ENCODE measurements around the gene KMT2C. TPM values are rescaled to one million over a fixed set of nuclear protein-coding genes. Genes with fewer than 3 reads are reported as not detected.

Gene KMT2C
- total RNA-seq, 1 donor from 2014 or later = 68.4 TPM

- peaks cover 47% of the 10 kb centered on the region for H3K36me3 Mint-ChIP-seq (ENCODE audit: low read depth)
- no peak for DNase-seq
- no peaks in the 10 kb centered on the region for H3K9me3 Mint-ChIP-seq
- intact Hi-C loops (cut with micrococcal nuclease) = loop anchor here (10.0 kb wide), 1 partner anchor 357 kb away; no protein-coding TSS in a partner anchor
- H3K4me3 Mint-ChIP-seq = no peak overlapping the region
- H3K4me1 Mint-ChIP-seq = peaks cover 6% of the 10 kb centered on the region
- H3K27ac Mint-ChIP-seq = no peak overlapping the region
- no peaks in the 10 kb centered on the region for H3K27me3 Mint-ChIP-seq
Observed at GRCh38 chr7:152347888-152348287, 87.9 kb downstream of the KMT2C start.

GRCh38 chr7:152344253-152344652, 91.5 kb downstream of the KMT2C start:
- Mint-ChIP-seq H3K4me1 (peaks cover 5% of the 10 kb centered on the region), H3K27ac (no peak overlapping the region), H3K4me3 (no peak overlapping the region), H3K36me3 (ENCODE audit: low read depth) (peaks cover 28% of the 10 kb centered on the region), H3K9me3 (no peaks in the 10 kb centered on the region), H3K27me3 (no peaks in the 10 kb centered on the region)
- intact Hi-C loops (cut with micrococcal nuclease) = loop anchor here (10.0 kb wide), 1 partner anchor 361 kb away; no protein-coding TSS in a partner anchor
- DNase-seq = no peak

- Mint-ChIP-seq H3K27ac (no peak overlapping the region), H3K4me1 (peaks cover 5% of the 10 kb centered on the region), H3K27me3 (no peaks in the 10 kb centered on the region), H3K9me3 (no peaks in the 10 kb centered on the region), H3K36me3 (ENCODE audit: low read depth) (peaks cover 16% of the 10 kb centered on the region), H3K4me3 (no peak overlapping the region)
- intact Hi-C loops (cut with micrococcal nuclease) = loop anchor here (10.0 kb wide), 1 partner anchor 362 kb away; no protein-coding TSS in a partner anchor
- DNase-seq = no peak
Observed at GRCh38 chr7:152342796-152343195, 93.0 kb downstream of the KMT2C start.

- Mint-ChIP-seq H3K36me3 (ENCODE audit: low read depth) (peaks cover 11% of the 10 kb centered on the region), H3K9me3 (no peaks in the 10 kb centered on the region), H3K27ac (no peak overlapping the region), H3K4me1 (peaks cover 7% of the 10 kb centered on the region), H3K4me3 (no peak overlapping the region), H3K27me3 (no peaks in the 10 kb centered on the region)
- intact Hi-C loops (cut with micrococcal nuclease) = loop anchor here (10.0 kb wide), 1 partner anchor 363 kb away; no protein-coding TSS in a partner anchor
- no peak for DNase-seq
Observed at GRCh38 chr7:152341914-152342236, 93.9 kb downstream of the KMT2C start.

GRCh38 chr7:152341039-152341913, 94.5 kb downstream of the KMT2C start:
- H3K4me1 Mint-ChIP-seq = peaks cover 11% of the 10 kb centered on the region
- no peak overlapping the region for H3K4me3 Mint-ChIP-seq
- DNase-seq = no peak
- H3K27ac Mint-ChIP-seq = no peak overlapping the region
- intact Hi-C loops (cut with micrococcal nuclease) = loop anchor here (10.0 kb wide), 1 partner anchor 364 kb away; no protein-coding TSS in a partner anchor
- peaks cover 9% of the 10 kb centered on the region for H3K36me3 Mint-ChIP-seq (ENCODE audit: low read depth)
- H3K27me3 Mint-ChIP-seq = no peaks in the 10 kb centered on the region
- no peaks in the 10 kb centered on the region for H3K9me3 Mint-ChIP-seq

GRCh38 chr7:152340161-152340560, 95.6 kb downstream of the KMT2C start:
- peaks cover 20% of the 10 kb centered on the region for H3K4me1 Mint-ChIP-seq
- H3K4me3 Mint-ChIP-seq = no peak overlapping the region
- DNase-seq = no peak
- intact Hi-C loops (cut with micrococcal nuclease) = loop anchor here (10.0 kb wide), 1 partner anchor 365 kb away; no protein-coding TSS in a partner anchor
- peaks cover 4% of the 10 kb centered on the region for H3K36me3 Mint-ChIP-seq (ENCODE audit: low read depth)
- no peak overlapping the region for H3K27ac Mint-ChIP-seq
- H3K9me3 Mint-ChIP-seq = no peaks in the 10 kb centered on the region
- no peaks in the 10 kb centered on the region for H3K27me3 Mint-ChIP-seq

GRCh38 chr7:152338561-152338960, 97.2 kb downstream of the KMT2C start:
- no peaks in the 10 kb centered on the region for H3K9me3 Mint-ChIP-seq
- peaks cover 19% of the 10 kb centered on the region for H3K4me1 Mint-ChIP-seq
- DNase-seq = no peak
- H3K4me3 Mint-ChIP-seq = no peak overlapping the region
- H3K27ac Mint-ChIP-seq = no peak overlapping the region
- no peaks in the 10 kb centered on the region for H3K27me3 Mint-ChIP-seq
- intact Hi-C loops (cut with micrococcal nuclease) = loop anchor here (5.0 to 10.0 kb wide), 2 partner anchors 339 to 824 kb away; partner anchors contain the start of genes RHEB and XRCC2
- peaks cover 4% of the 10 kb centered on the region for H3K36me3 Mint-ChIP-seq (ENCODE audit: low read depth)

GRCh38 chr7:152336754-152337368, 98.9 kb downstream of the KMT2C start:
- peaks cover 4% of the 10 kb centered on the region for H3K36me3 Mint-ChIP-seq (ENCODE audit: low read depth)
- no peaks in the 10 kb centered on the region for H3K9me3 Mint-ChIP-seq
- no peaks in the 10 kb centered on the region for H3K27me3 Mint-ChIP-seq
- peaks cover 27% of the 10 kb centered on the region for H3K4me1 Mint-ChIP-seq
- peak overlapping the region; percentile 70 for H3K4me3 Mint-ChIP-seq
- DNase-seq = peak; percentile 76
- H3K27ac Mint-ChIP-seq = peak overlapping the region; percentile 64
- intact Hi-C loops (cut with micrococcal nuclease) = loop anchor here (1.0 to 10.0 kb wide), 4 partner anchors 97 to 822 kb away; partner anchors contain the start of genes RHEB and XRCC2

GRCh38 chr7:152335900-152336571, 99.8 kb downstream of the KMT2C start:
- intact Hi-C loops (cut with micrococcal nuclease) = loop anchor here (1.0 to 10.0 kb wide), 4 partner anchors 98 to 821 kb away; partner anchors contain the start of genes RHEB and XRCC2
- Mint-ChIP-seq H3K9me3 (no peaks in the 10 kb centered on the region), H3K27ac (peak overlapping the region; percentile 64), H3K4me3 (peak overlapping the region; percentile 70), H3K4me1 (peaks cover 27% of the 10 kb centered on the region), H3K36me3 (ENCODE audit: low read depth) (peaks cover 4% of the 10 kb centered on the region), H3K27me3 (no peaks in the 10 kb centered on the region)
- DNase-seq = no peak

- no peak for DNase-seq
- Mint-ChIP-seq H3K36me3 (ENCODE audit: low read depth) (peaks cover 18% of the 10 kb centered on the region), H3K4me3 (no peak overlapping the region), H3K9me3 (no peaks in the 10 kb centered on the region), H3K4me1 (peaks cover 31% of the 10 kb centered on the region), H3K27me3 (no peaks in the 10 kb centered on the region), H3K27ac (no peak overlapping the region)
- intact Hi-C loops (cut with micrococcal nuclease) = loop anchor here (10.0 kb wide), 1 partner anchor 818 kb away; the partner anchor contains the start of gene RHEB
Observed at GRCh38 chr7:152333134-152333533, 102.7 kb downstream of the KMT2C start.

GRCh38 chr7:152330827-152331226, 105.0 kb downstream of the KMT2C start:
- Mint-ChIP-seq H3K4me3 (no peak overlapping the region), H3K9me3 (no peaks in the 10 kb centered on the region), H3K27ac (no peak overlapping the region), H3K27me3 (no peaks in the 10 kb centered on the region), H3K36me3 (ENCODE audit: low read depth) (peaks cover 20% of the 10 kb centered on the region), H3K4me1 (peaks cover 20% of the 10 kb centered on the region)
- DNase-seq = no peak
- intact Hi-C loops (cut with micrococcal nuclease) = loop anchor here (10.0 kb wide), 1 partner anchor 816 kb away; the partner anchor contains the start of gene RHEB

- Mint-ChIP-seq H3K4me3 (no peak overlapping the region), H3K36me3 (ENCODE audit: low read depth) (peaks cover 23% of the 10 kb centered on the region), H3K27me3 (no peaks in the 10 kb centered on the region), H3K27ac (no peak overlapping the region), H3K9me3 (no peaks in the 10 kb centered on the region), H3K4me1 (peaks cover 14% of the 10 kb centered on the region)
- no peak for DNase-seq
- intact Hi-C loops (cut with micrococcal nuclease) = no loop called here
Observed at GRCh38 chr7:152329469-152329868, 106.3 kb downstream of the KMT2C start.

GRCh38 chr7:152328234-152328633, 107.6 kb downstream of the KMT2C start:
- intact Hi-C loops (cut with micrococcal nuclease) = no loop called here
- Mint-ChIP-seq H3K27ac (no peak overlapping the region), H3K4me3 (no peak overlapping the region), H3K9me3 (no peaks in the 10 kb centered on the region), H3K4me1 (peaks cover 13% of the 10 kb centered on the region), H3K27me3 (no peaks in the 10 kb centered on the region), H3K36me3 (ENCODE audit: low read depth) (peaks cover 25% of the 10 kb centered on the region)
- no peak for DNase-seq

Data from activated CD4-positive, alpha-beta T cell treated with anti-CD3 and anti-CD28 coated beads, Interleukin-2, amount 10 ng/mL, durations not matched to agents 24 days and 14 days (primary cell).